NCI-H1694 (cell line): ENCODE results near the gene MT4.
A peak's percentile ranks its signal among the peaks of the same experiment; 100 is the strongest.
"Not testable (repeated sequence)": the region's sequence is repeated elsewhere in the genome, so short reads cannot be mapped to it uniquely, and the experiment has no call there.

Experiments used
- DNase-seq: peaks from one replicate; lab custom pipeline; 2025; lab: John Stamatoyannopoulos, UW

Gene MT4

DNA sequence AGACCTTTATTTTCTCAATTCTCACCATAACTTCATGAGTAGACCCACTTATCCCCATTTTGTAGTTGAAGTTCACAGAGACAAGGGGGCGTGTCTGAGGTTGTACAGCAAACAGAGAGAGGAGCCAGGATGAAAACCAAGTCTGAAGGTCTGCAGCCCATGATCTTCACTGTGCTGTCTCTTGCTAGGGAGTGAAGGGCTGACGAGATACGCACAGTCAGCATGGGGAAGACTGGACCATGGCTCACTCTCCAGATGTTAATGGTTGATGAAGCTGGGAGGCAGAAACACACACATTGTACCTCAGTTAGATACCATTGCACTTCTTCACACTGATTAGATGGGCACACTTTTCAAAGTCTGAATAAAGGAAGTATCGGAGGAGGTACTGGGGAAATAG, 5.8 kb upstream of the MT4 start:
- no peak for DNase-seq

DNA sequence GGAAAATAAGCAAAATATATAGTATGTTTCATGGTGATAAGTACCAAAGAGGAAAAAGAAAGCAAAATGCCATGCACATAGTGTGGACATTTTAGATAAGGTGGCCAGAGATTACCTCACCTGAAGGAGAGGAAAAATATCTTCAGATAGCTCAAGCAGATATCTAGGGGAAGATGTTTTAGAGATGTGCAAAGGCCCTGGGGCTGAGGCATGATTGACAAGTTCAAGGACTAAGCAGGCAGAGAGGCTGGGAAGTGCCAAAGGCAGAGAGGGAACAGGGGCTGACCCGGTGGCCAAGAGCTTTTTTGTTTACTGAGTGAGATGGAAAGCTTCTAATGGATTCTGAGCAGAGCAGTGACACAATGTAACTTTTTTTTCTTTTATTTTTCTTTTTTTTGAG, 4.4 kb upstream of the MT4 start:
- no peak for DNase-seq

DNA sequence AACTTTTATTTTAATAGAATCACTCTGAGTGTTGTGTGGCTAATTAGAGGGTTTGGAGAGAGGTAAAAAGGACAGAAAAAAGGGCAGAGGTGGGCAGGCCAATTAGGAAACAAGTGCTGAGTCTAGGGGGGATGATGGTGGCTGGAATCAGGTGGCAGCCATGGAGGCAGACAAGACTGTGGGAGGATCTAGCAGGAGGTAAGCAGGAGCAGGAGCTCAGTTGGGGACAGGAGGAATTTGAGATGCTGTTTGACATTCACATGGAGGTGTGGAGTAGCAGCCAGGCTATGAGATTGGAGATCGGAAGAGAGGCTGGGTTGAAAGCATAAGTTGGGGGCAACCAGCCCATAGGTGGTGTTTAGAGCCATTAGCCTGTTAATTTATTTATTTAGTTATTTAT, 3.7 kb upstream of the MT4 start:
- no peak for DNase-seq

DNA sequence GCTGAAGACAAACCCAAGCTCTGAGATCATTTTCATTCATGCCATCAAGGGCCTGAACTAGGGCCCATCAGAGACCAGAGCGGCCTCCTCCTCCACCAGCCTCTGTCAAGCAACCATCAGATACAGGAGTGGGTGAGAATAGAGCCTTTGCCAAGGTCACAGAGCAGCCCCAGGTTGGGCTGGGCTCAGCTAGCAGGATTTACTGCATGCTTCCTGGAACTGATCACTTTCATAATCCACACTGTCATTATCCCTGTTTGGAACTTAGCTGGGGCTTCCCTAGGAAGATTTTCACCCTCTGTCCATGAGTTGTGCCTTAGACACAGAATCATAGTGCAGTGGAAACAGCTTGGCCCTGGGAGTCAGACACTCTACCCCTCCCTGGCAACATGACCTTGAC, 5.1 kb downstream of the MT4 start:
- DNase-seq = no peak

DNA sequence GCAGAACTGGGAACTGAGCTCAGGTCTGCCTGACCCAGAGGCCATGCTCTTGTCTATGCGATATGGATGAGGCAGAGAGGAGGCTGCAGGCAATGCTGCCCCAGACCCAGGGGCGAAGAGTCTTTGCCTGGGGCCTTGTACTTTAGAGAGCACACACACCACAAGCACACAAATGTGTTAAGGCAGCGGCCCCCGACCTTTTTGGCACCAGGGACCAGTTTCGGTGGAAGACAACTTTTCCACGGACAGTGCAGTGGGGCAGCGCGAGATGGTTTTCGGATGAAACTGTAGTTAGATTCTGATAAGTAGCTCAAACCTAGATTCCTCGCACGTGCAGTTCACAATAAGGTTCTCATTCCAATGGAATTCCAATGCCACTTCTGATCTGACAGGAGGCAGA, 6.7 kb downstream of the MT4 start:
- no peak for DNase-seq

DNA sequence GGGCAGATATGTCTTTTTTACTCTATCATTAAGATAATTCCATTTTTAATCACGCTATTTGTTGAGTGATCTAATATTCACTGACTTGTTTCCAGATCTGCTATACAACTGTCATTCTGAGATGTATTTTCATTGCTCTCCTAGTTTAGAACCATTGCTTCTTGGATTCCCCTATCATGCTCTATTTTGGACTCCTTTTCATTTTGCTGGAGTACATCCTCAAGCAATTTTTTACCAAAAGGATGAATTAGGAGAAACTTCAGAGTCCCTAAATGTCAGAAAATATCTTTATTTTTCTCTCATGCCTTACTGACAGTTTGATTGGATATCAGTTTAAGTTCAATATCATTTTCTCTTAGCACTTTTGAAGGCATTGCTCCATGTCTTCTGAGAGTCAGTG, 9.8 kb downstream of the MT4 start:
- no peak for DNase-seq

DNA sequence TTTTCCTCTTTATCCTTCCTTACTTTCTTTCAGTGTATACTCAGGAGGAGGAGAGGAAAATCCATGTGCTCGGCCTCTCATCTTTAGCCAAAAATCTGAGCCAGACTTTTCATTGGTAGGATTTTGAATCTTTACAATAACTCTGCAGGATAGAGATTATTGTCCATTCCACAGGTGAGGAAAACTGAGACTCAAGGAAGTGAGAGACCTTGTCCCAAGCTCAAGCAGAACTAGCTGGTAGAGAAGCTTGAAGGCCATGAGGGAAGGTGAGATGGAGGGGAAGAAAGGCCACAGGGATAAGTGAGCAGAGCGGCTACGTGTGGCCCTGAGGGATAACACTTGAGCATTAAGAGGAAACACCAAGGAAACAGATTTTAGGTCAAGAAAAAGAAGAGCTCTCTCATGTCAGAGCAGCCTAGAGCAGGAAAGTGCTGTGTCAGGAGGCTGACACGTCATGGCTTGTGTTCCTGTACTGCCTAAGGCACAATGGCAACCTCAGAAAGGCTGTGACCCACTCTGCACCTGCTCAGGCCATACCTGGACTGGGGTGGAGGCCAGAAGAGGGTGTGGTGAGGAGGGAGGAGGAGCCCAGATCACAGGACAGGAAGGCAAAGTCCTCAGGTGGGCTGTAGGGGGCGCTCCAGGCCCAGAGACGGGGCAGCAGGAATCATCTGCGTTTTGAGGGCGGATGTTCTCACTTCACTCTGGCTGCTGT, 11.9 kb downstream of the MT4 start:
- no peak for DNase-seq

DNA sequence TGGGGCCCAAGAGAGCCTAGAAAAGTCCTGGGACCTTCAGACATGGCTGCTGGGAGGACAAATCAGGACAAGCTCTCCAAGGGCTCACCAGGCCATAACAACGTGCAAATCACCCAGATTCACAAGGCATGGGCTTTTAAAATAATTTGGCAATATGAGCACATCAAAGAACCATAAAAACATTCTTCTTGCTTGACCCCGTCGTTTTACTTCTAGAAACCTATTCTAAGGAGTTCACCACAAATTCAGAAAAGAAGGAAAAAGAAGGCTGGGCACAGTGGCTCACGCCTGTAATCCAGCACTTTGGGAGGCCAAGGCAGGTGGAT, 12.4 kb downstream of the MT4 start:
- no peak for DNase-seq

DNA sequence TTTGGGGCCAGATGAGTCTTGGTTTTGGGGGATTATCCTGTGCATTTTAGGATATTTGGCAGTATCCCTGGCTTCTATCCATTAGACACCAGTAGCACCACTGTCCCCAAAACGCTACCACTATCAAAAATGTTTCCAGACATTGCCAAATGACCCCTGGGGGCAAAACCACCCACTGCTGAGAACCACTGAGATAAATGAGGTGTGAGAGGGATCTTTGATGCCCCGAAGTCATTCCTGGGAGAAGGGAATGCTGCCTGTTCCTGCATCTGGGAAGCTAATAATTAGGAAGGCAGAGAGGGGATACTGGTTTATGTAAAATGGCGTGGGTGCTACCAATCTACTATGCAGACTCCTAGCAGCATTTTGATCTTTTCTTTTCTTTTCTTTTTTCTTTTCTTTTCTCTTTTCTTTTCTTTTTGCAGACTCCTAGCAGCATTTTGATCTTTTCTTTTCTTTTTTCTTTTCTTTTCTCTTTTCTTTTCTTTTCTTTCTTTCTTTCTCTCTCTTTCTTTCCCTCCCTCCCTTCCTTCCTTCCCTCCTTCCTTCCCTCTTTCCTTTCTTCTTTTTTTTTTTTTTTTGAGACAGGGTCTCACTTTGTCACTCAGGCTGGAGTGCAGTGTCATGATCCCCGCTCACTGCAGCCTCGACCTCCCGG, 15.6 kb downstream of the MT4 start:
- DNase-seq = no peak

DNA sequence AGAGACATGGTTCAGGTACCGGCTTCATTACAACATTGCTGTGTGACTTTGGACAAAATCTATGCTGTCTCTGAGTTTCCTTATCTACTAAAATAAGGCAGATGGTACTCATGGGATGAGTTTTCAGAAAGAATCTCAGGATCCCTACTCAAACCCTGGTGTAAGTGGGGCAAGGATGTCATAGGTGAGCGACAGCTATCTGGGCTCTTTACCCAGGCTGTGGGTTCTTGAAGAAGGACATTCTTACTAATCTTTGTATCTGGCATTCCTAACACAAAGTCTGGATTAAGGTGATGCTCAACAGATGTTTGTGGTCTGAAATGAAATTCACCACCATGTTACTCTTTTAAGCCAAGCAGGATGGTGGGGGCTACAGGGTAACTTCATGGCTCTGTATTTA, 18.0 kb downstream of the MT4 start:
- not testable (repeated sequence) for DNase-seq

DNA sequence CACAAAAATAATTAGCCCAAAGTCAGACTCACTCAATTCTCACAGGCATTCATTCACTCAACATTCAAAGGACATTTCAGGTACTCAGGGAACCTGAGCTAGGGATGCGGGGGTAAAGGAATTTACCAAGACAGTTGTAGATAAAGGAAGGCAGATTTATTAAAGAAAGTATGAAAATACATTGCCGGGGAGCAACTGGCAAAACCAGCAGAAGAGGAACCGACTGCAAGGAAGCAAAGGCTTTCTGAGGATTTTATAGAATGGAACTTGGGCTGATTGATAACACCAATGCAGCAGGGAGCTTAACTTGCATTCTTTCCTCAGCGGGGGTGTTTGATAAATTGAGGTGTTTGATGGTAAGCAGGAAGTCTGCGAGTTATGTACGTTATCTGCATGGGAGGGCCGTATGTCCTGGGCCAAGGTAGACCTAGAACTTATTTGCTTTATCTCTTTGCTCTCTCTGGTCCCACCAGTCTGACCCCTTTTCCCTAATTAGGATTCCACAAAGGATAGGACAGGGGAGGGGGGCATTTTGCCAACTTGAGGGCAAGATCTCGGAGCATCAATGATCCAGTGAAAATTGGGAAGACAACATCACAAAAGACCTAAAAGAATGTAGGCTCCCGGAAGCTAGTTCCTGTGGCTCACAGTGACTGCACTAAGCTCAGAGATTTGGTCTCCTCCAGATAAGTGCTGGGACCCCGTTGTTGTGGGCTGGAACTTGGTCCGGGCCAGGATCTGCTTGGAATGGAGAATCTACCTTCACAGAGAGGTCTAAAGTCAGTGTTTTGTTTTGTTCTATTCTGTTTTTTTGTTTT, 18.7 kb downstream of the MT4 start:
- DNase-seq = no peak

DNA sequence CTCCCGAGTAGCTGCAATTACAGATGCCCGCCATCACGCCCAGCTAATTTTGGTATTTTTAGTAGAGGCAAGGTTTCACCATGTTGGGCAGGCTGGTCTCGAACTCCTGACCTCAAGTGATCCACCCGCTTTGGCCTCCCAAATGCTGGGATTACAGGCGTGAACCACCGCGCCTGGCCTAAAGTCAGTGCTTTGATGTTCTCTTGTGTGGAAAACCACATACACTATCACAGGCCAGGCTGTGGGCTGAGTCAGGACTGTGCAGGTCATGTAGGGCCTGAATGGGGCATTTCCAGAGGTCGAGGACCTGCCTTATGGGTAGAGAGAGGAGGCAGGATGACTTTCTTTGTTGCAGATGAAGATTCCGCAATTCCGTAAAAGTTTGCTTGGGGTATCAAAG, 19.4 kb downstream of the MT4 start:
- no peak for DNase-seq

DNA sequence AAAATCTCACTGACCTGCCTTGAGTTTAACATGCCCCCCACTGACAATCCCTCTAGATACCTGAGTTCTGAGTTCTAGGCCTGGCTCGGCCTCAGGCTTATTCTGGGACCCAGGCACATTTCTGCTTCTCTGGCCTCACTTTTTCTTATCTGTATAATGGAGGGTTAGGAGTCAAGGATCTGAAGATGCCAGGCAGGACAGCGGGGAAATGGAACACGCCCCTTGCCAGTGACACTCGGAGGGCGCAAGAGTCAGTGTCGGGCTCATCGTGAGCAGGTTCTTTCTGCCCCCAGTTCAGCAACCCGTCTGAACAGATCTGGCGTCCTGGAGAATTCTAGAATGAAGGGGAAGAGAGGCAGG, 23.9 kb downstream of the MT4 start:
- DNase-seq = no peak

DNA sequence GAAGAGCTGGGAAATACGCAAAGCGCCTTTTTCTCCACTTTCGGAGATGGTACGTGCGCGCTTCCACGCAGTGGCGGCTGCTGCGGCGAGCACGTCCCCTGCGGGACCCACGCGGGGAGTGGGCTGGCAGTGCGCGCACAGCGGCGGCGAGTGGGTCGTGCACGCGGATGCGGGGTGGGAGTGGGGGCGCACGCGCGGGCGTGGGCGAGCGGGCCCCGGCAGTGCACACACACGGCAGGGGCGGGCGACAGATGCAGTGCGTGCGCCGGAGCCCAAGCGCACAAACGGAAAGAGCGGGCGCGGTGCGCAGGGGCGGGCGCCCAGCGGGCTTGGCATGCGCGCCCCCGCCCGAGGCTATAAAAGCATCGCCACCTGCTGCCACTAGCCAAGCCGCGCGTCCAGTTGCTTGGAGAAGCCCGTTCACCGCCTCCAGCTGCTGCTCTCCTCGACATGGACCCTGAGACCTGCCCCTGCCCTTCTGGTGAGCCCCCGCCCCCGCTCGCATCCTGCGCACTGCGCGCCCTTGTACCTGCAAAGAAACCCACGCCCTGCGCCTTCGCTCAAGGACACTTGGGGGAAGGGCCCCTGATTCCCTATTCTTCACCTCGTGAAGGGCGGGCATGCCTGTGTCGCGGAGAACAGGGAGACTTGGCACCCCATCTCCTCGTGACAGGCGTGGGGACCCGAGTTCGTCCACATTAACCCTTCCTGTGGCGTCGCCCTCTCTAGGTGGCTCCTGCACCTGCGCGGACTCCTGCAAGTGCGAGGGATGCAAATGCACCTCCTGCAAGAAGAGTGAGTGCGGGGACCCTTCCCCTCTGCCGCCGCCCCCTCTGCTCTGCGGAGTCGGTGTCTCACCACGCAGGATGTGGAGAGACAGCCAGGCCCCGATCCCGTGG, 24.5 kb downstream of the MT4 start, which contains the start of gene MT3:
Gene MT3, plus strand, starts transcription at position 388 of the 899 bp plus-strand sequence. Its CDS starts 63 bp downstream, at position 451.
- no peak for DNase-seq

DNA sequence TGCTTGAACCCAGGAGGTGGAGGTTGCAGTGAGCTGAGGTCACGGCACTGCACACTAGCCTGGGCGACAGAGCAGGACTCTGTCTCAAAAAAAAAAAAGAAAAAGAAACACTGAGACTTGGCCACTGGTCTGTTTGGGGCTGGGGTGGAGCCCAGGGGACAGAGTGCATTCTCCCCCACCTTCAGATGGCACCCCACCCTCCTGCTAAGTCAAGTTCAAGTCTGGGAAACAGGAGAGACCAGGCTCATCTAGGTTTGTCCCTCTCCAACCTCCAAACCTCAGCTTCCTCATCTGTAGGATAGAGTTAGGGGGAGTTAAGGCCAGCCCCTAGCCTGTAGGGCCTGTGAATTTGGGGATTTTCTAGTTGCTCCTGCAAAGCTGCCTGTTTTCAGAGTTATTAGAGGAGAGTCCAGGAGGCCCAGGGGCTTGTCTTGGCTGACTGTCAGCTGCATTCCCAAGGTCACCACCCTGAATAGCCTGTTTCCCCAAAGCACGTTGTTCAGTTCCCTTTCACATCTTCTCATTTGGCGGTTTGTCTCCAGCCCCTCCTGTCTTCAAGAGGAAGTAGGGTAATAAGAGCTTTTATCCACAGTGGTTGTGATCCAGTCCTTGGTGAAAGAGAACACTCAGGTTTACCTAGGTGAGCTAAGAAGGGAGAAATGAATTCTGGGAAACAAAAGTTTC, 26.6 kb downstream of the MT4 start:
- DNase-seq = no peak

DNA sequence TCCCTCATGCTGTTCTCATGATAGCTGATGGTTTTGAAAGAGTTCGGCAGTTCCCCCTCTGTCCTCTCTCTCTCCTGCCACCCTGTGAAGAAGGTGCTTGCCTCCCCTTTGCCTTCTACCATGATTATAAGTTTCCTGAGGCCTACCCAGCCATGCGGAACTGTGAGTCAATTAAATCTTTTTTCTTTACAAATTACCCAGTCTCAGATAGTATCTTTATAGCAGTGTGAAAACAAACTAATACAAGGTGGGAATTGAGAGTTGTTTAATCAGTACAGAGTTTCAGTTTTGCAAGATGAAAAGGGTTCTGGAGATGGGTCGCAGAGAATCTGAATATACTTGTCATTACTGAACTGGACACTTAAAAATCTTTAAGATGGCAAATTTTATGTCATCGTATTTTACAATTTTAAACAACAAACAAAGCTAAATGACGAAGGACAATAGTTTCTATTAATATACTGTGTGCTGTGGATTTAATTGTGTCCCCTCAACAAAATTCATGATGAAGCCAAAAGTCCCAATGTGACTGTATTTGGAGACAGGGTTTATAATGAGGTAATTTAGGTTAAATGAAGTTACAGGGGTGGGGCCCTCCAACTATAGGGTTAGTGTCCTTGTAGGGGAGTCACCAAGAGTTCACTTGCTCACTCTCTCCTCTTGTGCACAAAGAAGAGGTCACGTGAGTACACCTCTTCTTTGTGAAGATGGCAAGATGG, 28.9 kb downstream of the MT4 start:
- DNase-seq = no peak

DNA sequence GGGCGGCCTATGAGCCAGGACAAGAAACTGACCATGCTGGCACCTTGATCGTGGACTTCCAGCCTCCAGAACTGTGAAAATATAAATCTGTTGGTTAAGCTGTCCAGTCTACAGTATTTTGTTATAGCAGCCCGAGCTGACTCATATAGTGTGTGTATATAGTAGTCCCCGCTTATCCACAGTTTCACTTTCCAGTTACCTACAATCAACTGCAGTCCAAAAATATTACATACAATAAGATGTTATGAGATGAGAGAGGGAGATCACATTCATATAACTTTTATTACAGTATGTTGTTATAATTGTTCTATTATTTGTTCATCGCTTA, 29.4 kb downstream of the MT4 start:
- no peak for DNase-seq

DNA sequence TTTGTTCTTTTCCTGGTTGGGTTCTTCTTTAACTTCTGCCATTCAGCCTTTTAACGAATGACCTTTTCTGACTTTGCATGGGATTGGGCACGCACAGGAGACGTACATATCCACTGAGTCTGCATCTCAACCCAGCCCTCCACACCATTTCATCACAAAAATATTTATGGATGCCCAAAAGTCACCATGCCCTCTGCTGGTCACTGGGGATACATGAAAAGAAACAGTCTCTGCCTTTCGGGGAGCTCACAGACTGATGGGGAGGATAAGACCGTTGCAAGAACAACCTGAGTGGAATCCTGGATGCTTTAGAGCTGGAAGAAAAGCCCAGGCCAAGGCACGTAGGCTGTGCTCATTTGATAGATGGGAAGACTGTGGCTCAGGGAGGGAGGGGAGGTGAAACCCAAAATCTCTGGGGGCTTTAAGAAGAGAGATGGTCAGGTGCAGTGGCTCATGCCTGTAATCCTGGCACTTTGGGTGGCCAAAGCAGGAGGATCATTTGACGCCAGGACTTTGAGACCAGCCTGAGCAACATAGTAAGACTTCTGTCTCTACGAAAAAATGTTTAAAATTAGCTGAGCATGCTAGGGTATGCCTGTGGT, 35.6 kb downstream of the MT4 start:
- DNase-seq = peak; percentile 44

DNA sequence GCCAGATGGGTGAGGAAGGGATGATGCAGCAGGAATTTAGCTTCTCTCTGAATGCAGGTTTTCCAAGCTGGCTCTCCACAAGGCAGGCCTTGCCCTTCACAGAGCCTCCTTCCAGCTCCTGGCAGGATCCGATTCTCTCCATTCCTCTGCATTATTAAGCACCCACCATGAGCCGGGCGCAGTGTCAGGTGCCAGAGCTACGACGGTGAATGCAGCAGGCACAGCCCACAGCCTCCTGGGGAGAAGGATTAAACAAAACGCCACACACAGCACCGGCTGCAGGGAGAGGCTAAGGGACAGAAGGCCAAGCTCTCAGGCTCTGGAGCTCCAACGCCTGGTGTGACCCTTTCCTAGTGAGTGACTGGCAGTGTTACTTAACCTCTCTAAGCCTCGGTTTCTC, 36.5 kb downstream of the MT4 start:
- no peak for DNase-seq

DNA sequence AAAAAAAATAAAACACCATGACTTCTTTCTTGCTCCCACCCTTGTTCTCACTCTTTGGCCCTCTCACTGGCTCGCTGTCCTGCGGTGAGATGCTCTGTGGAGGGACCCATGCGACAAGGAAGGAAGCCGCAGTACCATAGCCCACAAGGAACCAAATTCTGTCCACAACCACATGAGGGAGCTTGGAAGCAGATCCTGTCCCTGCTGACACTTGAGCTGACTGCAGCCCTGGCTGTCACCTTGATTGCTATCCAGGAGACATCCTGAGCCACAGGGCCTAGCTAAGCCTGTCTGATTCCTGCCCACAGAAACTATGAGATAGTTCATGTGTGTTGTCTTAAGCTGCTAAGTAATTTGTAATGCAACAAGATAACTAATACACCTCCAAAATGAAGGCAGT, 38.7 kb downstream of the MT4 start:
- peak; percentile 44 for DNase-seq

DNA sequence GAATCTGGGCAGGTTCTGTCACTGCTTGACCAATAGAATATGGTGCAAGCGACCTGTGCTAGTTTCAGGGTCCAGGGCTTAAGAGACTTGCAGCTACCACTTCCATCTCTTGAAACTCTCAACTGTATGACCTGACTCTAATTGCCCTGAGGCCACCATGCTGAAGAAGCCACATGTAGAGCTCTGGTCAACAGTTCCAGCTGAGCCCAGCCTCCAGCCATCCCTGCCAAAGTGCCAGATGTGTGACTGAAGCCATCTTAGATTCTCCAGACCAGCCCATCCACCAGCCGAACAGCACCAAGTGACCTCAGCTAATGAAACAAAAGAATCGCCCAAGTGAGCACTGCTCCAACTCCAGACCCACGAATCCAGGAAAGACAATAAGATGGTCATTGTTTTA, 40.1 kb downstream of the MT4 start:
- DNase-seq = no peak
